ENCODE measurements around the gene GTF2IRD1.
"Not testable (repeated sequence)": the region's sequence is repeated elsewhere in the genome, so short reads cannot be mapped to it uniquely, and the experiment has no call there.

GTF2IRD1 gene

GRCh38 chr7:74407958-74408357 lies 45.7 kb upstream of the GTF2IRD1 start:
- DNase-seq: no peak
- no peak for TF ChIP-seq CTCF (IDR thresholded peaks at IDR 0.05; ENCODE audit: low read depth, low read length)
- Histone ChIP-seq H3K27me3 (ENCODE audit: insufficient read depth, low read depth, severe bottlenecking) (no peaks in the 10 kb centered on the region), H3K4me3 (ENCODE audit: low read depth, low read length) (no peak overlapping the region), H3K27ac (no peak overlapping the region), H3K36me3 (no peaks in the 10 kb centered on the region), H3K9me3 (ENCODE audit: severe bottlenecking) (no peaks in the 10 kb centered on the region)

- H3K36me3 ChIP-seq: no peaks in the 10 kb centered on the region
- DNase-seq: no peak
- no peaks in the 10 kb centered on the region for H3K9me3 ChIP-seq (ENCODE audit: severe bottlenecking)
- H3K27ac ChIP-seq: no peak overlapping the region
- TF ChIP-seq CTCF (IDR thresholded peaks at IDR 0.05; ENCODE audit: low read depth, low read length): no peak
- H3K27me3 ChIP-seq (ENCODE audit: insufficient read depth, low read depth, severe bottlenecking): no peaks in the 10 kb centered on the region
- H3K4me3 ChIP-seq (ENCODE audit: low read depth, low read length): no peak overlapping the region
Observed at GRCh38 chr7:74409571-74409970, 44.1 kb upstream of the GTF2IRD1 start.

- no peak overlapping the region for H3K4me3 ChIP-seq (ENCODE audit: low read depth, low read length)
- H3K27ac ChIP-seq: no peak overlapping the region
- TF ChIP-seq CTCF (IDR thresholded peaks at IDR 0.05; ENCODE audit: low read depth, low read length): no peak
- no peaks in the 10 kb centered on the region for H3K27me3 ChIP-seq (ENCODE audit: insufficient read depth, low read depth, severe bottlenecking)
- H3K36me3 ChIP-seq: no peaks in the 10 kb centered on the region
- DNase-seq: no peak
- no peaks in the 10 kb centered on the region for H3K9me3 ChIP-seq (ENCODE audit: severe bottlenecking)
Observed at GRCh38 chr7:74410772-74411171, 42.9 kb upstream of the GTF2IRD1 start.

GRCh38 chr7:74411571-74411970 lies 42.1 kb upstream of the GTF2IRD1 start:
- H3K27me3 ChIP-seq (ENCODE audit: insufficient read depth, low read depth, severe bottlenecking); DNase-seq; H3K4me3 ChIP-seq (ENCODE audit: low read depth, low read length); H3K27ac ChIP-seq; H3K36me3 ChIP-seq; H3K9me3 ChIP-seq (ENCODE audit: severe bottlenecking): not testable (repeated sequence)

- Histone ChIP-seq H3K27ac (peak overlapping the region; percentile 50; the same call in 1 of the 2 replicates), H3K36me3 (no peaks in the 10 kb centered on the region), H3K27me3 (ENCODE audit: insufficient read depth, low read depth, severe bottlenecking) (no peaks in the 10 kb centered on the region), H3K9me3 (ENCODE audit: severe bottlenecking) (no peaks in the 10 kb centered on the region), H3K4me3 (ENCODE audit: low read depth, low read length) (no peak overlapping the region)
- no peak for TF ChIP-seq CTCF (IDR thresholded peaks at IDR 0.05; ENCODE audit: low read depth, low read length)
- DNase-seq: peak; percentile 75
Observed at GRCh38 chr7:74412056-74412455, 41.6 kb upstream of the GTF2IRD1 start.

GRCh38 chr7:74412603-74413002 lies 41.1 kb upstream of the GTF2IRD1 start:
- no peak for DNase-seq
- Histone ChIP-seq H3K36me3 (no peaks in the 10 kb centered on the region), H3K27me3 (ENCODE audit: insufficient read depth, low read depth, severe bottlenecking) (no peaks in the 10 kb centered on the region), H3K27ac (peak overlapping the region; percentile 50; the same call in 1 of the 2 replicates), H3K4me3 (ENCODE audit: low read depth, low read length) (no peak overlapping the region), H3K9me3 (ENCODE audit: severe bottlenecking) (no peaks in the 10 kb centered on the region)
- TF ChIP-seq CTCF (IDR thresholded peaks at IDR 0.05; ENCODE audit: low read depth, low read length): no peak

GRCh38 chr7:74414595-74415333 lies 38.9 kb upstream of the GTF2IRD1 start:
- DNase-seq; H3K9me3 ChIP-seq (ENCODE audit: severe bottlenecking); H3K27ac ChIP-seq; H3K27me3 ChIP-seq (ENCODE audit: insufficient read depth, low read depth, severe bottlenecking); H3K36me3 ChIP-seq; H3K4me3 ChIP-seq (ENCODE audit: low read depth, low read length): not testable (repeated sequence)

Data from WERI-Rb-1 (cell line).